Subcutaneous abdominal adipose tissue (tissue), 5 donors: ENCODE results near the gene BNIP3.
A peak's percentile ranks its signal among the peaks of the same experiment; 100 is the strongest.
"Not testable (repeated sequence)": the region's sequence is repeated elsewhere in the genome, so short reads cannot be mapped to it uniquely, and the experiment has no call there.

Source experiments
- H3K27ac ChIP-seq: one replicate; pipeline ENCODE4 v1.7.0; 2013; ENCODE audit warnings: low read depth, mild to moderate bottlenecking, inconsistent platforms, low read length, moderate library complexity
- H3K27me3 ChIP-seq, 5 donors: one replicate each; pipeline ENCODE4 v1.7.0; 2013; ENCODE audit warnings: low read length in 5 of 5, inconsistent platforms in 1 of 5; ENCODE audit not compliant: control insufficient read depth in 5 of 5, insufficient read depth in 4 of 5
- H3K36me3 ChIP-seq, 5 donors: one replicate each; pipeline ENCODE4 v1.7.0; 2013; ENCODE audit warnings: low read length in 5 of 5; ENCODE audit not compliant: control insufficient read depth in 5 of 5, insufficient read depth in 5 of 5
- H3K4me1 ChIP-seq, 5 donors: one replicate each; pipeline ENCODE4 v1.7.0; 2013; ENCODE audit warnings: low read length in 5 of 5, mild to moderate bottlenecking in 3 of 5, moderate library complexity in 1 of 5; ENCODE audit not compliant: control insufficient read depth in 5 of 5, insufficient read depth in 5 of 5
- H3K4me3 ChIP-seq, 5 donors: one replicate each; pipeline ENCODE4 v1.7.0; 2013; ENCODE audit warnings: low read length in 5 of 5, low read depth in 1 of 5
- H3K9ac ChIP-seq, 5 donors: one replicate each; pipeline ENCODE4 v1.7.0; 2013; ENCODE audit warnings: low read length in 5 of 5, mild to moderate bottlenecking in 4 of 5, moderate library complexity in 3 of 5
- H3K9me3 ChIP-seq, 5 donors: one replicate each; pipeline ENCODE4 v1.7.0; 2013; ENCODE audit warnings: low read length in 5 of 5; ENCODE audit not compliant: control insufficient read depth in 5 of 5
- donor health status: healthy.
- donor health status: healthy.
- donor health status: healthy.
- donor health status: healthy.
- donor health status: healthy.

The BNIP3 gene

GRCh38 chr10:131994435-131994834 is 12.7 kb upstream of the BNIP3 start:
- no peaks in the 10 kb centered on the region for H3K36me3 ChIP-seq
- H3K4me1 ChIP-seq: peaks cover 12 to 39% (median 33%) of the 10 kb centered on the region in 5 donors
- no peaks in the 10 kb centered on the region for H3K27me3 ChIP-seq
- no peak overlapping the region for H3K4me3 ChIP-seq
- no peak overlapping the region for H3K27ac ChIP-seq
- no peaks in the 10 kb centered on the region for H3K9me3 ChIP-seq
- H3K9ac ChIP-seq: no peak overlapping the region

- no peaks in the 10 kb centered on the region for H3K36me3 ChIP-seq
- H3K4me1 ChIP-seq: peaks cover 12 to 28% (median 22%) of the 10 kb centered on the region in 5 donors
- H3K4me3 ChIP-seq: no peak overlapping the region
- no peaks in the 10 kb centered on the region for H3K9me3 ChIP-seq
- H3K27ac ChIP-seq: no peak overlapping the region
- no peak overlapping the region for H3K9ac ChIP-seq
- no peaks in the 10 kb centered on the region for H3K27me3 ChIP-seq
These were observed 11.6 kb upstream of the BNIP3 start for GRCh38 chr10:131993275-131993674.

- H3K27me3 ChIP-seq: no peaks in the 10 kb centered on the region
- H3K4me1 ChIP-seq: peaks cover 3 to 12% (median 7%) of the 10 kb centered on the region in 5 donors
- no peak overlapping the region for H3K27ac ChIP-seq
- H3K9me3 ChIP-seq: no peaks in the 10 kb centered on the region
- no peaks in the 10 kb centered on the region for H3K36me3 ChIP-seq
- H3K9ac ChIP-seq: no peak overlapping the region
- H3K4me3 ChIP-seq: no peak overlapping the region
These were observed 10.0 kb upstream of the BNIP3 start for GRCh38 chr10:131991726-131992125.

GRCh38 chr10:131987786-131988185 is 6.1 kb upstream of the BNIP3 start:
- not testable (repeated sequence) for H3K27ac ChIP-seq, H3K9ac ChIP-seq, H3K9me3 ChIP-seq, H3K4me3 ChIP-seq, H3K27me3 ChIP-seq, H3K36me3 ChIP-seq, H3K4me1 ChIP-seq

GRCh38 chr10:131987301-131987700 is 5.6 kb upstream of the BNIP3 start:
- not testable (repeated sequence) for H3K36me3 ChIP-seq, H3K27me3 ChIP-seq, H3K27ac ChIP-seq, H3K9me3 ChIP-seq, H3K9ac ChIP-seq, H3K4me1 ChIP-seq, H3K4me3 ChIP-seq

GRCh38 chr10:131986851-131987250 is 5.1 kb upstream of the BNIP3 start:
- not testable (repeated sequence) for H3K9me3 ChIP-seq, H3K27me3 ChIP-seq, H3K36me3 ChIP-seq

GRCh38 chr10:131983780-131984179 is 2.1 kb upstream of the BNIP3 start:
- peaks cover 6 to 34% (median 30%) of the 10 kb centered on the region in 5 donors for H3K4me1 ChIP-seq
- no peak overlapping the region for H3K9ac ChIP-seq
- H3K4me3 ChIP-seq: no peak overlapping the region
- H3K27me3 ChIP-seq: no peaks in the 10 kb centered on the region
- no peaks in the 10 kb centered on the region for H3K36me3 ChIP-seq
- no peak overlapping the region for H3K27ac ChIP-seq
- H3K9me3 ChIP-seq: no peaks in the 10 kb centered on the region

More at GRCh38 chr10:131986851-131987250, 5.1 kb upstream of the BNIP3 start:
- not testable (repeated sequence) for H3K27ac ChIP-seq, H3K9ac ChIP-seq, H3K4me1 ChIP-seq, H3K4me3 ChIP-seq

- Histone ChIP-seq H3K36me3 (peaks cover 0 to under 1% (median 0%) of the 10 kb centered on the region in 5 donors), H3K27me3 (no peaks in the 10 kb centered on the region), H3K27ac (no peak overlapping the region), H3K9me3 (no peaks in the 10 kb centered on the region), H3K9ac (peak overlapping the region in 1 of 5 donors; percentile 39), H3K4me3 (peak overlapping the region in 3 of 5 donors; percentile 58 to 89 (median 66)), H3K4me1 (peaks cover 6 to 39% (median 37%) of the 10 kb centered on the region in 5 donors)
These were observed 1.1 kb upstream of the BNIP3 start for GRCh38 chr10:131982796-131983195.

- Histone ChIP-seq H3K27me3 (no peaks in the 10 kb centered on the region), H3K4me3 (peak overlapping the region in 4 of 5 donors; percentile 58 to 89 (median 64)), H3K9ac (peak overlapping the region in 3 of 5 donors; percentile 32 to 66 (median 39)), H3K9me3 (no peaks in the 10 kb centered on the region), H3K27ac (no peak overlapping the region), H3K36me3 (peaks cover 0 to 2% (median 0%) of the 10 kb centered on the region in 5 donors), H3K4me1 (peaks cover 6 to 42% (median 37%) of the 10 kb centered on the region in 5 donors)
These were observed 548 bp upstream of the BNIP3 start for GRCh38 chr10:131982185-131982756.

GRCh38 chr10:131980761-131981428 is 828 bp downstream of the BNIP3 start:
- H3K9me3 ChIP-seq: no peaks in the 10 kb centered on the region
- H3K36me3 ChIP-seq: peaks cover 0 to 3% (median 2%) of the 10 kb centered on the region in 5 donors
- no peaks in the 10 kb centered on the region for H3K27me3 ChIP-seq
- H3K9ac ChIP-seq: peak overlapping the region; percentile 77 to 89 (median 87)
- peaks cover 6 to 45% (median 39%) of the 10 kb centered on the region in 5 donors for H3K4me1 ChIP-seq
- H3K27ac ChIP-seq: peak overlapping the region; percentile 74
- H3K4me3 ChIP-seq: peak overlapping the region; percentile 85 to 93 (median 89)
